GM12891 (cell line): Measurements from ENCODE around the gene P4HB.

Experiments
- POLR2A ChIP-seq: IDR thresholded peaks from 2 replicates; pipeline ENCODE4 v1.6.1; 2011; ENCODE audit warnings: low read depth, low read length, control low read depth
- POLR2AphosphoS5 ChIP-seq: IDR thresholded peaks from 2 replicates; pipeline ENCODE4 v1.6.1; 2011; ENCODE audit warnings: low read depth, low read length, control low read depth
- TAF1 ChIP-seq: IDR thresholded peaks from 2 replicates; pipeline ENCODE4 v1.6.1; 2011; ENCODE audit warnings: low read depth, low read length, control low read depth

GRCh38 chr17:81794074-81794476, 66.3 kb downstream of the P4HB start:
- TF ChIP-seq POLR2AphosphoS5 (no peak), TAF1 (no peak), POLR2A (no peak)
